GM12878 (cell line): ENCODE data around the gene MTMR10. TPM values are rescaled to one million over a fixed set of nuclear protein-coding genes. Genes with fewer than 3 reads are reported as not detected.

ENCODE experiments used
- ATAC-seq: fragments of 200-7000 bp; cut with Tn5 transposase; 3 replicates; pipeline ENCODE4 v1.9.1; 2020; ENCODE audit warnings: mild to moderate bottlenecking, moderate library complexity
- BruUV-seq: library from RNA; stranded (reverse); fragments of 400-500 nt; replicated peaks from 2 replicates; lab custom pipeline; 2021; lab: Mats Ljungman, UMichigan
- CTCF ChIA-PET: fragments of 300-600 bp; sonication (Branson Sonifier 250); formaldehyde crosslinking; extraction: SDS; loops from one replicate; lab custom pipeline; 2021; ENCODE audit warnings: inconsistent platforms; lab: Yijun Ruan, JAX
- POLR2A ChIA-PET: fragments of 350-600 bp; formaldehyde crosslinking; extraction: SDS; loops from one replicate; lab custom pipeline; 2021; ENCODE audit warnings: inconsistent platforms; lab: Charles Lee
- RAD21 ChIA-PET: fragments of 300-600 bp; sonication (Branson Sonifier 250); formaldehyde crosslinking; loops from one replicate; lab custom pipeline; 2023; ENCODE audit warnings: antibody characterized with exemption; ENCODE audit not compliant: unreplicated experiment; lab: Charles Lee
- SMC1A ChIA-PET: fragments of 300-600 bp; sonication (Branson Sonifier 250); formaldehyde crosslinking; loops from one replicate; lab custom pipeline; 2023; ENCODE audit not compliant: unreplicated experiment, uncharacterized antibody; lab: Charles Lee
- DNase-seq: peaks from one replicate; pipeline ENCODE4 v3.0.0-alpha.2; 2011; ENCODE audit warnings: low read depth, low spot score
- FAIRE-seq: peaks from 3 replicates; lab custom pipeline; 2011; peaks lifted over from hg19 to GRCh38; lab: Jason Lieb, UNC
- H2AFZ ChIP-seq: 2 replicates; pipeline ENCODE4 v1.6.0; 2011; ENCODE audit warnings: low read depth, low read length, control low read depth; ENCODE audit not compliant: control insufficient read depth
- H3K27ac ChIP-seq: 2 replicates; pipeline ENCODE4 v1.5.1; 2011; ENCODE audit warnings: control low read depth; ENCODE audit not compliant: control insufficient read depth, insufficient read depth
- H3K27me3 ChIP-seq, 2 experiments: replicated peaks in 1 of 2; 2 replicates each; pipeline versions ENCODE4 v1.6.0 to v1.6.1; 2011; ENCODE audit warnings: low read length in 1 of 2; ENCODE audit not compliant: control insufficient read depth in 2 of 2, insufficient read depth in 2 of 2
- H3K36me3 ChIP-seq, 2 experiments: 2 replicates each; pipeline ENCODE4 v1.5.1; 2011; ENCODE audit warnings: low read length in 1 of 2; ENCODE audit not compliant: control insufficient read depth in 2 of 2, insufficient read depth in 2 of 2
- H3K4me1 ChIP-seq: 2 replicates; pipeline ENCODE4 v1.6.1; 2011; ENCODE audit warnings: mild to moderate bottlenecking, low read length, moderate library complexity, mixed read lengths; ENCODE audit not compliant: control insufficient read depth, insufficient read depth
- H3K4me2 ChIP-seq: 2 replicates; pipeline ENCODE4 v1.6.0; 2011; ENCODE audit warnings: control low read depth; ENCODE audit not compliant: control insufficient read depth, insufficient read depth
- H3K4me3 ChIP-seq: fragments of 200-600 bp; sonication (generic); 2 replicates; pipeline ENCODE4 v1.5.1; 2016
- H3K79me2 ChIP-seq: 2 replicates; pipeline ENCODE4 v1.6.0; 2011; ENCODE audit warnings: low read length; ENCODE audit not compliant: control insufficient read depth, insufficient read depth
- H3K9ac ChIP-seq: 2 replicates; pipeline ENCODE4 v1.8.0; 2011; ENCODE audit warnings: low read length, control low read depth, mixed read lengths; ENCODE audit not compliant: control insufficient read depth, insufficient read depth
- H3K9me3 ChIP-seq: replicated peaks from 3 replicates; pipeline ENCODE4 v1.5.1; 2011; ENCODE audit warnings: mild to moderate bottlenecking, low read length; ENCODE audit not compliant: control insufficient read depth, insufficient read depth
- H4K20me1 ChIP-seq: 2 replicates; pipeline ENCODE4 v1.6.0; 2011; ENCODE audit not compliant: control insufficient read depth, insufficient read depth
- IKZF1 ChIP-seq: fragments of 450-650 bp; conservative IDR thresholded peaks from 2 replicates; pipeline ENCODE4 v1.6.1; 2017; ENCODE audit warnings: antibody characterized with exemption, mild to moderate bottlenecking
- IKZF2 ChIP-seq, 2 experiments: fragments of 450-650 bp; IDR thresholded peaks; 2 replicates each; pipeline ENCODE4 v1.6.1; 2017; ENCODE audit warnings: mild to moderate bottlenecking in 2 of 2, moderate library complexity in 2 of 2
- IRF3 ChIP-seq: fragments of 450-650 bp; IDR thresholded peaks from 2 replicates; pipeline ENCODE4 v1.6.1; 2014; ENCODE audit warnings: mild to moderate bottlenecking
- KDM1A ChIP-seq: fragments of 200-600 bp; sonication (generic); IDR thresholded peaks from 2 replicates; pipeline ENCODE4 v1.6.1; 2016; ENCODE audit warnings: borderline replicate concordance
- MEF2A ChIP-seq: IDR thresholded peaks from 2 replicates; pipeline ENCODE4 v1.6.1; 2011; ENCODE audit warnings: low read depth, mild to moderate bottlenecking, low read length, moderate library complexity; ENCODE audit not compliant: insufficient read depth
- MYC ChIP-seq: IDR thresholded peaks from 2 replicates; pipeline ENCODE4 v1.6.1; 2011; ENCODE audit warnings: mild to moderate bottlenecking, low read length, moderate library complexity, inconsistent platforms; ENCODE audit not compliant: insufficient read depth, insufficient replicate concordance, insufficient read length, severe bottlenecking
- NR2F1 ChIP-seq: fragments of 450-650 bp; conservative IDR thresholded peaks from 2 replicates; pipeline ENCODE4 v1.6.1; 2017; ENCODE audit warnings: mild to moderate bottlenecking
- POLR2AphosphoS5 ChIP-seq: IDR thresholded peaks from 2 replicates; pipeline ENCODE4 v1.6.1; 2011; ENCODE audit warnings: mild to moderate bottlenecking, low read length, inconsistent platforms
- RFX5 ChIP-seq: IDR thresholded peaks from 2 replicates; pipeline ENCODE4 v1.6.1; 2011; ENCODE audit warnings: low read depth, low read length, improper control_type of control experiment
- SMARCA5 ChIP-seq: fragments of 450-650 bp; IDR thresholded peaks from 2 replicates; pipeline ENCODE4 v1.6.1; 2017; ENCODE audit warnings: mild to moderate bottlenecking
- WRNIP1 ChIP-seq: IDR thresholded peaks from 2 replicates; pipeline ENCODE4 v1.6.1; 2011; ENCODE audit warnings: low read depth, low read length, improper control_type of control experiment, borderline replicate concordance
- WGBS: methylation state at CpG from one replicate; pipeline ENCODE4 v1.1.6; 2016; ENCODE audit warnings: low lambda C conversion rate; ENCODE audit not compliant: insufficient replicate concordance, insufficient coverage; ENCODE audit errors: missing lambda C conversion rate; 5-methylcytosine and 5-hydroxymethylcytosine counted together
- in situ Hi-C: fragments of 300-500 bp; cut with MboI; formaldehyde crosslinking; loops from 9 replicates; pipeline ENCODE4 v1.14.3; 2018; ENCODE audit warnings: mixed read lengths
- intact Hi-C: fragments of 100-400 bp; cut with micrococcal nuclease; formaldehyde crosslinking; loops from one replicate; pipeline ENCODE4 v1.14.2; 2022; ENCODE audit not compliant: unreplicated experiment
- polyA plus RNA-seq, 11 experiments: library from polyadenylated mRNA; depleted of rRNA in 4 of 11; unstranded in 6 of 11; stranded (reverse) in 5 of 11; fragments of >200 nt; fragmentation: Nextera tagmentation in 4 of 11; fragmentation: Illumina TruSeq in 1 of 11; extraction: Ambion mirVana in 4 of 11; extraction: Trizol in 1 of 11; gene quantifications; 1 replicate in 1 of 11; 2 replicates in 10 of 11; pipeline versions ENCODE4 v1.2.1 to v1.2.3, GENCODE V29; 2011 to 2016; ENCODE audit warnings: inconsistent platforms in 2 of 11, missing spikeins in 2 of 11, low read depth in 1 of 11
- total RNA-seq, 4 experiments: library from RNA; depleted of rRNA in 3 of 4; stranded (reverse); fragments of >200 nt in 3 of 4; fragmentation: Illumina TruSeq in 1 of 4; extraction: Trizol in 1 of 4; gene quantifications; 2 replicates each; pipeline versions ENCODE4 v1.2.1 to v1.2.3, GENCODE V29; 2013 to 2021
- TF ChIP-seq, protein P1 (sequence below): IDR thresholded peaks from 2 replicates; pipeline ENCODE4 v1.6.1; 2011; ENCODE audit warnings: mild to moderate bottlenecking, low read depth, low read length, moderate library complexity; ENCODE audit not compliant: insufficient replicate concordance

Gene MTMR10
- total and polyA plus RNA-seq, 10 of the 15 experiments (the other 5 are each of a cell fraction or from before 2014, with no cell fraction given) = 1.9 to 13.6 (median 8.9) TPM

DNA sequence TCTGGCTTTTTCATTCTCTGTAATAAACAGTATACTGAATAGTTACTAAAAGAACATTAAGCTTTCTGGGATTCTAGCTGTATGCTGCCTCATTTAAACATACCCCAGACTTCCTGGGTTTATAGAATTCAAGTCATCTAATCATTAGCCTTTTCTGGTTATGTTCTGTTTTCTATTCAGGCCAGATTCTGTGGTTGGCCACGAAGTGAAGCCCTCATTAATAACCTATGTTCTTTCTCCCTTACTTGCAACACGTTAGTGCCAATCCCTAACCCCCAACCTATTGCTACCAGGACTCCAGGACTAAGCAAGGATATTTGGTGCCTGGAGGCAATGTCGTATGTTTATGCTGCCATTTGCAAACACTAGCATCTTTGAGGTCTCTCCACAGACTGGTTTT, 28.6 kb upstream of the MTMR10 start:
- Histone ChIP-seq H3K4me1 (peaks cover 4% of the 10 kb centered on the region), H3K27me3 (no peaks in the 10 kb centered on the region), H3K9me3 (no peaks in the 10 kb centered on the region; the same call in 2 of the 3 replicates), H3K27ac (no peak overlapping the region), H3K9ac (no peak overlapping the region), H3K4me3 (no peak overlapping the region), H3K79me2 (no peaks in the 10 kb centered on the region), H2AFZ (no peak overlapping the region), H3K4me2 (no peak overlapping the region), H4K20me1 (no peaks in the 10 kb centered on the region), H3K36me3 (no peaks in the 10 kb centered on the region)
- intact Hi-C loops = no loop called here
- RAD21 ChIA-PET = no interaction called here
- DNase-seq = no peak
- 53% methylated on average over 3 of the region's 3 CpGs for WGBS
- POLR2A ChIA-PET = no interaction called here
- CTCF ChIA-PET = interaction anchor here (1.5 kb wide), 1 partner anchor 14 kb away, joined by 5 read pairs; no protein-coding TSS in a partner anchor
- no peak for ATAC-seq
- no peak for TF ChIP-seq MEF2A
- TF ChIP-seq SMARCA5 = no peak
- TF ChIP-seq RFX5 = no peak
- TF ChIP-seq IKZF2 (IDR thresholded peaks at IDR 0.05) = no peak
- no peak for TF ChIP-seq MYC
- no peak for TF ChIP-seq WRNIP1
- no peak for TF ChIP-seq NR2F1
- SMC1A ChIA-PET = no interaction called here
- FAIRE-seq = no peak
- in situ Hi-C loops = no loop called here
- BruUV-seq = no TSS peak

- 5% methylated on average over 1 of the region's 1 CpG for WGBS
- intact Hi-C loops (no loop called here), in situ Hi-C loops (no loop called here)
- Histone ChIP-seq H3K27ac (no peak overlapping the region), H3K9ac (no peak overlapping the region), H3K79me2 (no peaks in the 10 kb centered on the region), H3K27me3 (no peaks in the 10 kb centered on the region), H3K4me3 (no peak overlapping the region), H2AFZ (no peak overlapping the region), H3K36me3 (no peaks in the 10 kb centered on the region), H4K20me1 (no peaks in the 10 kb centered on the region), H3K4me2 (no peak overlapping the region), H3K9me3 (no peaks in the 10 kb centered on the region; the same call in 2 of the 3 replicates), H3K4me1 (peaks cover 21% of the 10 kb centered on the region)
- POLR2A ChIA-PET = interaction anchor here (1.0 kb wide), 1 partner anchor 20 kb away, joined by 3 read pairs; no protein-coding TSS in a partner anchor
- ATAC-seq = no peak
- RAD21 ChIA-PET = no interaction called here
- CTCF ChIA-PET = interaction anchor here (1.2 kb wide), 1 partner anchor 112 kb away, joined by 3 read pairs; no protein-coding TSS in a partner anchor
- BruUV-seq = no TSS peak
- DNase-seq = no peak
- no peak for FAIRE-seq
- SMC1A ChIA-PET = interaction anchor here (1.1 to 4.7 kb wide), 3 partner anchors 12 to 158 kb away, joined by 4 to 40 read pairs (median 6); no protein-coding TSS in a partner anchor
- TF ChIP-seq IKZF1 = no peak
- no peak for TF ChIP-seq KDM1A
- TF ChIP-seq, protein P1, sequence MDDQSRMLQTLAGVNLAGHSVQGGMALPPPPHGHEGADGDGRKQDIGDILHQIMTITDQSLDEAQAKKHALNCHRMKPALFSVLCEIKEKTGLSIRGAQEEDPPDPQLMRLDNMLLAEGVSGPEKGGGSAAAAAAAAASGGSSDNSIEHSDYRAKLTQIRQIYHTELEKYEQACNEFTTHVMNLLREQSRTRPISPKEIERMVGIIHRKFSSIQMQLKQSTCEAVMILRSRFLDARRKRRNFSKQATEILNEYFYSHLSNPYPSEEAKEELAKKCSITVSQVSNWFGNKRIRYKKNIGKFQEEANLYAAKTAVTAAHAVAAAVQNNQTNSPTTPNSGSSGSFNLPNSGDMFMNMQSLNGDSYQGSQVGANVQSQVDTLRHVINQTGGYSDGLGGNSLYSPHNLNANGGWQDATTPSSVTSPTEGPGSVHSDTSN = no peak
- TF ChIP-seq POLR2AphosphoS5 = no peak
- TF ChIP-seq IRF3 = no peak
These were observed 25.9 kb upstream of the MTMR10 start for GRCh38 chr15:31017311-31017710.
